ENCODE measurements around the gene ADI1.

- TF ChIP-seq, protein P1, sequence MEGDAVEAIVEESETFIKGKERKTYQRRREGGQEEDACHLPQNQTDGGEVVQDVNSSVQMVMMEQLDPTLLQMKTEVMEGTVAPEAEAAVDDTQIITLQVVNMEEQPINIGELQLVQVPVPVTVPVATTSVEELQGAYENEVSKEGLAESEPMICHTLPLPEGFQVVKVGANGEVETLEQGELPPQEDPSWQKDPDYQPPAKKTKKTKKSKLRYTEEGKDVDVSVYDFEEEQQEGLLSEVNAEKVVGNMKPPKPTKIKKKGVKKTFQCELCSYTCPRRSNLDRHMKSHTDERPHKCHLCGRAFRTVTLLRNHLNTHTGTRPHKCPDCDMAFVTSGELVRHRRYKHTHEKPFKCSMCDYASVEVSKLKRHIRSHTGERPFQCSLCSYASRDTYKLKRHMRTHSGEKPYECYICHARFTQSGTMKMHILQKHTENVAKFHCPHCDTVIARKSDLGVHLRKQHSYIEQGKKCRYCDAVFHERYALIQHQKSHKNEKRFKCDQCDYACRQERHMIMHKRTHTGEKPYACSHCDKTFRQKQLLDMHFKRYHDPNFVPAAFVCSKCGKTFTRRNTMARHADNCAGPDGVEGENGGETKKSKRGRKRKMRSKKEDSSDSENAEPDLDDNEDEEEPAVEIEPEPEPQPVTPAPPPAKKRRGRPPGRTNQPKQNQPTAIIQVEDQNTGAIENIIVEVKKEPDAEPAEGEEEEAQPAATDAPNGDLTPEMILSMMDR (IDR thresholded peaks at IDR 0.05; ENCODE audit: insufficient read depth, low read length), result no peak
- TF ChIP-seq GABPA (IDR thresholded peaks at IDR 0.05; ENCODE audit: low read depth), result no peak
These were observed 70.2 kb downstream of the ADI1 start for GRCh38 chr2:3449086-3449485.

Data from HL-60 (cell line).